SK-N-MC (cell line): ENCODE measurements around the gene APBB1.
A peak's percentile ranks its signal among the peaks of the same experiment; 100 is the strongest.

Source experiments
- DNase-seq: peaks from one replicate; pipeline ENCODE4 v3.0.0-alpha.2; 2011; ENCODE audit warnings: low read depth, low spot score
- H3K27ac ChIP-seq: fragments of 200-600 bp; sonication (generic); 2 replicates; pipeline ENCODE4 v1.5.1; 2016; ENCODE audit warnings: mixed run types
- H3K36me3 ChIP-seq: fragments of 200-600 bp; sonication (generic); 2 replicates; pipeline ENCODE4 v1.6.1; 2017; ENCODE audit warnings: antibody characterized with exemption, low read length, mixed read lengths; ENCODE audit not compliant: insufficient read depth
- H3K4me3 ChIP-seq: fragments of 200-600 bp; sonication (generic); 2 replicates; pipeline ENCODE4 v1.5.1; 2016
- H3K9ac ChIP-seq: fragments of 200-600 bp; sonication (generic); 2 replicates; pipeline ENCODE4 v1.8.0; 2017; ENCODE audit warnings: mixed run types, mixed read lengths; ENCODE audit not compliant: insufficient read length
- H3K9me3 ChIP-seq: fragments of 200-600 bp; sonication (generic); 2 replicates; pipeline ENCODE4 v1.6.1; 2017; ENCODE audit warnings: low read depth, mild to moderate bottlenecking, antibody characterized with exemption, low read length, moderate library complexity, mixed read lengths
- EZH2 ChIP-seq: fragments of 200-600 bp; sonication (generic); IDR thresholded peaks from one replicate; pipeline ENCODE4 v1.6.1; 2017; ENCODE audit warnings: antibody characterized with exemption
- FOXP2 ChIP-seq: optimal IDR thresholded peaks from 2 replicates; pipeline ENCODE3; 2011; ENCODE audit warnings: mild to moderate bottlenecking, moderate library complexity; ENCODE audit not compliant: insufficient read depth; ENCODE audit errors: extremely low read length, control extremely low read depth
- POLR2AphosphoS5 ChIP-seq: IDR thresholded peaks from 2 replicates; pipeline ENCODE4 v1.6.1; 2012; ENCODE audit warnings: mild to moderate bottlenecking, low read depth, low read length, borderline replicate concordance

APBB1 gene

DNA sequence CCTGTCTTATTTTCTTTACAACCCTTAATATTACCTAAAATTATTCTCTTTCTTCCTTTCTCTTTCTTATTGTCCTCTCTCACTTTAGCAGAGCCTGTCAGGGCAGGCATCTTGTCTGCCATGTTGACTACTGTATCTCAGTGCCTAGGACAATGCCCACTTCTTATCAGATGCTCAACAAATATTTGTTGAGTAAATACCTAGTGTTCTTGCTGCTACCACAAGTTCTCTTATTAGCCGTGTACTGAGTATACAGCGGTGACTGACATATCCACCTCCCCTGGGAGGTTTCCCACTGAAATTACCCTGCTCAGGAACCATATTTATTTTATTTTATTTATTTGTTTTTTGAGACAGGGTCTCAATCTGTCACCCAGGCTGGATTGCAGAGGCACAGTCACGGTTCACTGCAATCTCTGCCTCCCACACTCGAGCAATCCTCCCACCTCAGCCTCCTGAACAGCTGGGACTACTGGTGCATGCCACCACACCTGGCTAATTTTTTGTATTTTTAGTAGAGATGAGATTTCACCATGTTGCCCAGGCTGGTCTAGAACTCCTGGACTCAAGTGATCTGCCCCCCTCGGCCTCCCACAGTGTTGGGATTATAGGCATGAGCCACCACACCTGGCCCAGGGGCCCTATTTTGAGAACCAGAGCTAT, 15.2 kb upstream of the APBB1 start:
- no peak for DNase-seq
- Histone ChIP-seq H3K4me3 (no peak overlapping the region), H3K36me3 (no peaks in the 10 kb centered on the region), H3K9me3 (no peaks in the 10 kb centered on the region), H3K9ac (no peak overlapping the region), H3K27ac (no peak overlapping the region)
- TF ChIP-seq EZH2 = no peak
- no peak for TF ChIP-seq POLR2AphosphoS5
- no peak for TF ChIP-seq FOXP2

DNA sequence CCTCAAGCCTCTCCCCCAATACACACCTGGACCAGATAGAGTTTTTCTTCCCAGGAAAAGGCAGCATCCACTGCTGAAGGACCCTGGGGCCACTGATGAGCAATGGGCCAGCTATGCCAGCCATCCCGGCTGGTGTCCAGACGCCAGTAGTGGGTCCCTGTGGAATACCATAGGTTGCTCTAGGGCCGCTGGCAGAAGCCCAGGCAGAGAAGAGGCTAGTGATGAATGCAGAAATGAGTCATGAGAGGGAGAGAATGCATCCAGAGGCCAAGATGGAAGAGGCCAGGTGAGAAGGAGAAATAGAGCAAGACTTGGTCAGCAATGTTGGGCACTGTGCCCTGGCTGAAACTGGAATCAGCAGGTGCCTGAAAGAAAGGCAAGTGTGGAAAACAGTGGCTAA, 13.0 kb upstream of the APBB1 start:
- Histone ChIP-seq H3K4me3 (no peak overlapping the region), H3K9me3 (no peaks in the 10 kb centered on the region), H3K36me3 (no peaks in the 10 kb centered on the region), H3K9ac (no peak overlapping the region), H3K27ac (no peak overlapping the region)
- TF ChIP-seq EZH2 = no peak
- no peak for TF ChIP-seq FOXP2
- TF ChIP-seq POLR2AphosphoS5 = no peak
- DNase-seq = no peak

DNA sequence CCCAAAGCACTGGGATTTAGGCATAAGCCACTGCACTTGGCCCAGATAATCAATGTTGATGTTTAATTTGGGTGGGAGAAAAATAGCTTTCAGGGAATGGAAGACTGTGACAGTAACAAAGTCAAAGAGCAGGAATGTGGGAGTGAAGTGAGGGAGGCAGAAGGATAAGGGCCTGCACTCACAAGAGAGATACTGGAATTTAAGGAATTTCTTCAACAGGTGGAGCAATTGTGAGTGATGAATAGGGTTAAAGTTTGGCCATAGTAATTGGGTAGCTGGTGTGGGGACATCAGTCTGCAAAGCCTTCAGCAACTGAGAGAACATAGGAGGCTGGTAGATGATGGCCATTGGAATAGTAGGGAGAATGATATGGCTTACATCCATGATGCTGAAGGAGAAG, 8.6 kb upstream of the APBB1 start:
- Histone ChIP-seq H3K4me3 (no peak overlapping the region), H3K27ac (no peak overlapping the region), H3K9ac (no peak overlapping the region)

DNA sequence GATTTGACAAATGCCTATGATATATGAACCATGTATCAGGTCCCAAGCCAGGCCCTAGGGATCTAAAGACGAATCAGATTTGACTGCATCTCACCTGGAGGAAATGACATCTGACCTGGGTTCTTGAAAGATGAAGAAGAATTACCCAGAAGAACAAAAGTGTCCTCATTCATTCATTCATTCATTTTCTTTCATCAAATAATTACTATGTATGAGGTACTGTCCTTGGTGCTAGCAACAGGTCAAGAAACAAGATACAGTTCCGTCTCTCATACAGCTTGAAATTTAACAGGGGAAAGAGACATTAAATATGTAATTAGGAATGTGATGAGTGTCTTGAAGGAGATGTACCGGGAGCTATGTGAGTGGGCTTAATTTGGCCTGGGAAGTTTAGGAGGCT, 1.8 kb upstream of the APBB1 start:
- no peak for TF ChIP-seq EZH2
- TF ChIP-seq FOXP2 = no peak
- Histone ChIP-seq H3K9me3 (no peaks in the 10 kb centered on the region), H3K27ac (no peak overlapping the region), H3K4me3 (no peak overlapping the region), H3K9ac (no peak overlapping the region), H3K36me3 (no peaks in the 10 kb centered on the region)
- DNase-seq = no peak

More for the DNA sequence above, 8.6 kb upstream of the APBB1 start:
- no peaks in the 10 kb centered on the region for H3K36me3 ChIP-seq
- DNase-seq = no peak
- no peaks in the 10 kb centered on the region for H3K9me3 ChIP-seq
- no peak for TF ChIP-seq EZH2
- TF ChIP-seq FOXP2 = no peak
- TF ChIP-seq POLR2AphosphoS5 = no peak

DNA sequence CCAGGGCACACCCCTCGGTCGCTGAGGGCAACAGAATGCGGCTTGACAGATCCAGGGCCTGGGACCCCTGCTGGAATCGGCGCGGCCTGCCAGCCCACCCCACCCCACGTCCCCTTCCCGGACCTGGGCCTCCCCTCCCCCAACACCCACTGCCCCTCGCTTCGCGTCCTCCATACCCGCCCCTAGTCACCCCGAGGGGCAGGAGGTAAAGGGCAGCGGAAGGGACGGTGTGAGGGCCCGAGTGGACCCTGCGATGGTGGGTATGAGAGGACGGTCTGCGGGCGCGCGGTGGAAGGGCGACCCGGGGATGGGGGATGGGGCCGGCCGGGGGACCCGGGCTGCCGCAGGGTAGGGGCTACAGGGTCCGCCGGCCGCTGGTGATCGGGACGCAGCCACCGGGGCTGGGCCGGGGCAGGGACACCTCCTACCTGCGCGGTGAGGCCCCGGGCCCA, 311 bp downstream of the APBB1 start:
- no peak for DNase-seq

DNA sequence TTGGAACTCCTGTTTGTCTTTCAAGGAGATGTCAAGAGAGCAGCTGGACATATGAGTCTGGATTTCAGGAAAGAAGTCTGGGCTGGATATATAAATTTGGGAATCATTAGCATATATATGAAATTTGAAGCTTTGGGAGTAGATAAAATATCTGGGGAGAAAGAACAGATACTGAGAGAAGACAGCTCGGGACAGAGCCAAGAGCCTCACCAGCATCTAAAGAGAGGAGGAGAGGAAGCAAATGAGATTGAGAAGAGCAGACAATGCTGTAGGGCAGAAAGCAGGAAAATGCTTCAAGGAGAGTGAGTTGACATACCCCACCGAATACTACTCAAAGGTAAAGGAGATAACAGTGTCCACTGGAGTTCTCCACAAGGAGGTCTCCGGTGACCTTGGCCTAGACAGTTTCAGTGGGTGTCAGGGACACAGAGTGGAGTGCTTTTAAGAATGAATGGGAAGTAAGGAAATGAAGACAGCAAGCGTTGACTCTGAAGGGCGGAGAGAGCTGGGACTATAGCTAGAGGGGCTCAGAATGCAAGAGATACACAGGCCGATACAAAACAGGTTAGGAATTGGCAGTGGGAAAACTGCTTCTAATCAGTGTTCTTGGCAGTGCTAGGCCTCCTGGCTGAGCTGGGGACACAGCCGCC, 862 bp downstream of the APBB1 start:
- H3K27ac ChIP-seq = no peak overlapping the region
- peak overlapping the region; percentile 86 for H3K4me3 ChIP-seq
- DNase-seq = no peak
- no peak for TF ChIP-seq EZH2
- TF ChIP-seq POLR2AphosphoS5 = no peak
- TF ChIP-seq FOXP2 = no peak
- peak overlapping the region; percentile 30 for H3K9ac ChIP-seq
- H3K36me3 ChIP-seq = no peaks in the 10 kb centered on the region
- no peaks in the 10 kb centered on the region for H3K9me3 ChIP-seq

More for the DNA sequence above, 311 bp downstream of the APBB1 start:
- TF ChIP-seq FOXP2 = no peak
- TF ChIP-seq POLR2AphosphoS5 = no peak
- TF ChIP-seq EZH2 = no peak
- peak overlapping the region; percentile 30 for H3K9ac ChIP-seq
- no peaks in the 10 kb centered on the region for H3K36me3 ChIP-seq
- H3K4me3 ChIP-seq = peak overlapping the region; percentile 86
- no peak overlapping the region for H3K27ac ChIP-seq
- H3K9me3 ChIP-seq = no peaks in the 10 kb centered on the region

DNA sequence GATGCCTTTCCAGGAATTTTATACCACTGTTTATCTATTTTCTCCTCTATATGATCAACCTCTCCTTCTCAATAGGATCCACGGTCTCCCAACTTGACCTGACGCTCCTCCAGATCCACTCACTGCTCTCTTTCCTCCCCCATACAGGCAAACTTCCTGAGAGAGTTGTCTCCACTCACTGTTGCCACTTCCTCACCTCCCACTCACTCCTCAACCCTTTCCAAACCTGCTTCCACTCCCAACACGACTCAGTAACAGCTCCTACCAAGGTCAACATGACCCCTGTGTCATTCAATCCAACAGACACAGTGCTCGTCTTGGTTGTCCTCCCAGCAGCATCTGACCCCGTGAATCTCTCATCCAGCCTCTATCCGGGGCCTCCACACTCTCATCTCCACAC, 3.1 kb downstream of the APBB1 start:
- peaks cover 3% of the 10 kb centered on the region; the same call in 1 of the 2 replicates for H3K36me3 ChIP-seq
- no peaks in the 10 kb centered on the region for H3K9me3 ChIP-seq
- no peak overlapping the region for H3K4me3 ChIP-seq
- no peak for DNase-seq
- H3K27ac ChIP-seq = no peak overlapping the region
- H3K9ac ChIP-seq = no peak overlapping the region
- TF ChIP-seq POLR2AphosphoS5 (no peak), EZH2 (no peak), FOXP2 (no peak)

DNA sequence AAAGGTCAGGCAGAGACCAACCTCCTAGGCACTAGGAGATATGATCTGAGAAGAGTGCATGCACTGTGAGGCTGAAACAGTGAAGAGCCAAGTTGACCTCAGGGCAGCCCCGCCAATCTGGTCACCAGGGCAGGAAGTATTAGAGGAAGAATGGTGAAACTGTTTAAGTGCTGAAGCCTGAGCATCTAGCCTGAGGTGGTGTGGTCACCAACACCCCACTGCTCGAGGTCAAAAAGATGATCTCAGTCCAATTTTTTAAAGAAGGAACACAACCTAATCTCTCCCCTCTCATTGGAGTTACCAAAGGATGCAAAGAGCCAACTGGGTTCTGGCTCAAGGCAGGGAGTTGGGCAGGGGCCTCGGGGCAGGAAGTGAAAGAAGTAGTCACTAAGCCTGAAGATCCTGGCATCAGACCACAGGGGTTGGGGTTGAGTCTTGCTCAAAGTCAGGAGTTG, 4.0 kb downstream of the APBB1 start:
- TF ChIP-seq POLR2AphosphoS5 (no peak), FOXP2 (no peak), EZH2 (no peak)
- no peak overlapping the region for H3K27ac ChIP-seq
- no peak overlapping the region for H3K4me3 ChIP-seq
- H3K36me3 ChIP-seq = peaks cover 3% of the 10 kb centered on the region; the same call in 1 of the 2 replicates
- H3K9me3 ChIP-seq = no peaks in the 10 kb centered on the region
- DNase-seq = no peak
- H3K9ac ChIP-seq = no peak overlapping the region

DNA sequence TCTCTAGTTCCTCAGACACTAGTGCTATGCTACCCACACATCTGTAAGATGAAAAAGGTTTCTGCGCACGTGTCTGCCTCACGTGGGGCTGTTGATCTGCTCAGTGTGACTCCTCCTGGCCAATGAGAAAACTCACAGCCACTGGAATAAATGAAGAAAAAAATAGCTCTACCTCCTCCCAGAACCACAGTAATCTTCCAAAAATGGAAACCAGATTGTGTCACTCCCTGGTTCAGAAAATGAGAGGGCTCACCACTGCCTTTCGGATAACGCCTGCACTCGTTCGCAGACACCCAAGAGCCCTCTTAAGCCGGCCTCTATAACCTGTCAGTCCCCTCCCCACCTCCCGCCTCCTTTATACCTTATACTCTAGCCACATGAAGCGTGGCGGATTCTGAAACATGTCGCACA, 5.1 kb downstream of the APBB1 start:
- no peak for DNase-seq
- TF ChIP-seq POLR2AphosphoS5 (no peak), EZH2 (no peak), FOXP2 (no peak)
- H3K27ac ChIP-seq = no peak overlapping the region
- no peak overlapping the region for H3K9ac ChIP-seq
- H3K4me3 ChIP-seq = no peak overlapping the region
- no peaks in the 10 kb centered on the region for H3K9me3 ChIP-seq
- H3K36me3 ChIP-seq = peaks cover 14% of the 10 kb centered on the region
